K562 (cell line): ENCODE measurements around the gene FASTK. TPM values are rescaled to one million over a fixed set of nuclear protein-coding genes. Genes with fewer than 3 reads are reported as not detected.

Source experiments
- ARID2 ChIP-seq: fragments of 450-650 bp; IDR thresholded peaks from 2 replicates; pipeline ENCODE4 v1.6.1; 2017; ENCODE audit warnings: antibody characterized with exemption, mild to moderate bottlenecking
- BCL6 ChIP-seq: fragments of 250-450 bp; sonication (Bioruptor Pico); IDR thresholded peaks from 2 replicates; pipeline ENCODE4 v1.4.0; 2020
- BRF1 ChIP-seq: IDR thresholded peaks from 3 replicates; pipeline ENCODE4 v1.6.1; 2011; ENCODE audit warnings: borderline replicate concordance, mild to moderate bottlenecking; ENCODE audit not compliant: insufficient read length; ENCODE audit errors: extremely low read depth
- CBX1 ChIP-seq: sonication (generic); IDR thresholded peaks from 2 replicates; pipeline ENCODE4 v1.6.1; 2016; ENCODE audit warnings: antibody characterized with exemption, low read depth, mild to moderate bottlenecking
- CHD2 ChIP-seq: IDR thresholded peaks from 2 replicates; pipeline ENCODE4 v1.6.1; 2011; ENCODE audit warnings: low read depth, low read length
- DIDO1 ChIP-seq: fragments of 450-650 bp; IDR thresholded peaks from 2 replicates; pipeline ENCODE4 v1.6.1; 2016; ENCODE audit warnings: low read depth, missing biosample characterization, missing genetic modification characterization
- ELF2 ChIP-seq: fragments of 250-450 bp; sonication (Bioruptor Pico); IDR thresholded peaks from 2 replicates; pipeline ENCODE4 v1.5.0; 2021; ENCODE audit warnings: mild to moderate bottlenecking
- FOXA3 ChIP-seq, 2 experiments: fragments of 450-650 bp in 1 of 2; sonication (generic) in 1 of 2; formaldehyde crosslinking; IDR thresholded peaks in 1 of 2; conservative IDR thresholded peaks in 1 of 2; 2 replicates each; pipeline versions ENCODE4 v1.4.0 to v1.8.0; 2020 to 2022; ENCODE audit warnings: mild to moderate bottlenecking in 2 of 2, missing genetic modification reagents in 1 of 2
- HDAC6 ChIP-seq: IDR thresholded peaks from 2 replicates; pipeline ENCODE4 v1.6.1; 2012; ENCODE audit warnings: low read depth, mild to moderate bottlenecking, control low read depth, inconsistent platforms, low read length, moderate library complexity
- HOXB6 ChIP-seq: fragments of 250-450 bp; sonication (Bioruptor Pico); IDR thresholded peaks from 2 replicates; pipeline ENCODE4 v1.5.1; 2022; ENCODE audit warnings: mild to moderate bottlenecking, borderline replicate concordance
- KHSRP ChIP-seq: fragments of 450-650 bp; IDR thresholded peaks from 2 replicates; pipeline ENCODE4 v1.6.1; 2017
- L3MBTL2 ChIP-seq: fragments of 450-650 bp; IDR thresholded peaks from 2 replicates; pipeline ENCODE4 v1.6.1; 2016; ENCODE audit warnings: mild to moderate bottlenecking, moderate library complexity
- MECOM ChIP-seq: fragments of 250-450 bp; sonication (Bioruptor Pico); IDR thresholded peaks from 2 replicates; pipeline ENCODE4 v1.8.0; 2022; ENCODE audit warnings: inconsistent platforms
- PTRF ChIP-seq: fragments of 450-650 bp; IDR thresholded peaks from 2 replicates; pipeline ENCODE4 v1.6.1; 2016; ENCODE audit warnings: mild to moderate bottlenecking, missing genetic modification characterization, missing compliant biosample characterization
- RAD51 ChIP-seq: fragments of 450-650 bp; IDR thresholded peaks from 2 replicates; pipeline ENCODE4 v1.7.1; 2016; ENCODE audit warnings: low read depth, mild to moderate bottlenecking, borderline replicate concordance
- RCOR1 ChIP-seq, 2 experiments: IDR thresholded peaks; 2 replicates each; pipeline ENCODE4 v1.6.1; 2012; ENCODE audit warnings: low read depth in 2 of 2, low read length in 2 of 2, borderline replicate concordance in 1 of 2, improper control_type of control experiment in 1 of 2
- SMARCA5 ChIP-seq: fragments of 450-650 bp; IDR thresholded peaks from 2 replicates; pipeline ENCODE4 v1.6.1; 2016
- TCF3 ChIP-seq: sonication (generic); formaldehyde crosslinking; IDR thresholded peaks from 2 replicates; pipeline ENCODE4 v1.4.0; 2020; ENCODE audit warnings: mild to moderate bottlenecking, missing genetic modification reagents
- TRIM24 ChIP-seq, 2 experiments: fragments of 450-650 bp; IDR thresholded peaks; 2 replicates each; pipeline ENCODE4 v1.6.1; 2016
- polyA plus RNA-seq, 8 experiments: library from polyadenylated mRNA; depleted of rRNA in 4 of 8; stranded (reverse) in 5 of 8; unstranded in 3 of 8; fragments of >200 nt; fragmentation: Nextera tagmentation in 2 of 8; fragmentation: Illumina TruSeq in 1 of 8; extraction: Ambion mirVana in 2 of 8; extraction: Trizol in 1 of 8; gene quantifications; 2 replicates each; pipeline versions ENCODE4 v1.2.1 to v1.2.3, GENCODE V29; 2011 to 2014; ENCODE audit warnings: inconsistent platforms in 1 of 8, missing spikeins in 1 of 8
- total RNA-seq, 7 experiments: library from RNA; depleted of rRNA in 6 of 7; stranded (reverse); fragments of >200 nt in 6 of 7; fragmentation: Illumina TruSeq in 2 of 7; extraction: Trizol in 2 of 7; gene quantifications; 2 replicates each; pipeline versions ENCODE4 v1.2.1 to v1.2.3, GENCODE V29; 2011 to 2021; ENCODE audit warnings: low replicate concordance in 1 of 7
- TF ChIP-seq, protein P1 (sequence below), 2 experiments: IDR thresholded peaks; 2 replicates each; pipeline ENCODE4 v1.6.1; 2011; ENCODE audit warnings: borderline replicate concordance in 1 of 2, control low read depth in 1 of 2, low read depth in 1 of 2, low read length in 1 of 2, mild to moderate bottlenecking in 1 of 2, mixed read lengths in 1 of 2, moderate library complexity in 1 of 2; ENCODE audit not compliant: insufficient read depth in 1 of 2, insufficient read length in 1 of 2, poor library complexity in 1 of 2, severe bottlenecking in 1 of 2; ENCODE audit errors: extremely low read depth in 1 of 2
- TF ChIP-seq, protein P2 (sequence below): fragments of 450-650 bp; IDR thresholded peaks from 2 replicates; pipeline ENCODE4 v1.6.1; 2016; ENCODE audit warnings: borderline replicate concordance
- TF ChIP-seq, protein P3 (sequence below): sonication (generic); formaldehyde crosslinking; IDR thresholded peaks from 2 replicates; pipeline ENCODE4 v1.4.0; 2020; ENCODE audit warnings: mild to moderate bottlenecking, missing genetic modification reagents
- TF ChIP-seq, protein P4 (sequence below): IDR thresholded peaks from 2 replicates; pipeline ENCODE4 v1.6.1; 2011; ENCODE audit not compliant: insufficient read length; ENCODE audit errors: extremely low read depth

FASTK gene
- total and polyA plus RNA-seq, 9 of the 15 experiments (the other 6 are each of a cell fraction or from before 2014, with no cell fraction given), result 0.51 to 150 (median 48.2) TPM

DNA sequence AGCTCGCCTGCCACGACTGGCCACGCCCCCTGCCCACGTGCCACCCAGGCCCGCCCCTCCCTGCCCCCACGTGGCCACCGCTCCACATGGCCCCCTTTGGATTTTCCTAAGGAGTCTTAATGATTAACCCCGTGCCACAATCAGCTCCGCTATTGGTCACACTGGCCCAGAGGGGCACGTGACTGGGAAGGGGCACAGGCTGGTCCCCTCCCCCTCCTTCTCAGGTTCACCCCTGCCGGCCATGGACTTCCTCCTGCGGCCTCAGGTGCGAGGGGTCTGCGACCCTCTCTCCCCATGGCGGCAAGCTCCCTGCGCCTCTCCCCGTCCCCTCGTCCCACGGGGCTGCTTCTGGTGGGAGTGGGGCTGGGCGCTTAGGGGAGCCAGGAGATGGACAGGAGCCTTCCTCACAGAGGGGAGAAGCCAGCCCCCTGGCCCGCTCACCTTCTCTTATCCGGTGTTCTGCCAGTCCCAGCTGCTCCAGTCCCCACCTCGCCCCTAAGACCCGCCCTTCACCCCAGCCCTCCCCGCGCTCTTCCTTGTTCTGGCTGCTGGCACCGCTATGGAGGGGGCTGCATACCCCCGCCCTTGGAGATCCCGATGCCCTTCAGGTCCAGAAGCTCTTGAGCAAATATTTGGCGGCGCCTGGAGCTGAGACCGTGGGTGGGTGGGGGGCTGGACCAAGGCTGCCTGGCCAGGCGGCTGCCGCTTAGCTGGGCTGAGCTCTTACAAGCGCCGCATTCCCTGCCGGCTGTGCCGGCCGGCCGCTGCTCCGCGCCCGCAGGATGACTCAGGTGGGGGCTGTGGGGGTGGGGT, 18.0 kb downstream of the FASTK start (continued):
- TF ChIP-seq, protein P1, sequence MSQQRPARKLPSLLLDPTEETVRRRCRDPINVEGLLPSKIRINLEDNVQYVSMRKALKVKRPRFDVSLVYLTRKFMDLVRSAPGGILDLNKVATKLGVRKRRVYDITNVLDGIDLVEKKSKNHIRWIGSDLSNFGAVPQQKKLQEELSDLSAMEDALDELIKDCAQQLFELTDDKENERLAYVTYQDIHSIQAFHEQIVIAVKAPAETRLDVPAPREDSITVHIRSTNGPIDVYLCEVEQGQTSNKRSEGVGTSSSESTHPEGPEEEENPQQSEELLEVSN (IDR thresholded peaks at IDR 0.05; ENCODE audit: borderline replicate concordance in 1 of 2, extremely low read depth in 1 of 2, insufficient read depth in 1 of 2, insufficient read length in 1 of 2, low read depth in 1 of 2, low read length in 1 of 2, poor library complexity in 1 of 2, severe bottlenecking in 1 of 2), result peak in 1 of 2 experiments; percentile 88
- TF ChIP-seq HDAC6 (no peak), RCOR1 (IDR thresholded peaks at IDR 0.05; ENCODE audit: borderline replicate concordance in 1 of 2, low read depth in 2 of 2, low read length in 2 of 2) (0 out of 4 replicates have a peak, but pooled peaks of 1 of the 2 experiments have one; percentile 1), CHD2 (0 out of 2 replicates have a peak, but pooled peaks have one; percentile 27), HOXB6 (CRISPR knock-in tag) (no peak), BRF1 (no peak), CBX1 (peak; percentile 1; the same call in 1 of the 2 replicates), PTRF (no peak), ARID2 (no peak), L3MBTL2 (peak; percentile 61; the same call in 1 of the 2 replicates), ELF2 (peak; percentile 49; the same call in 1 of the 2 replicates), MECOM (no peak), TRIM24 (IDR thresholded peaks at IDR 0.05) (0 out of 4 replicates have a peak, but pooled peaks of 1 of the 2 experiments have one; percentile 8), BCL6 (no peak), FOXA3 (CRISPR knock-in tag; conservative IDR thresholded peaks at IDR 0.05 in 1 of 2, IDR thresholded peaks at IDR 0.05 in 1 of 2) (no peak), RAD51 (peak; percentile 95), SMARCA5 (peak; percentile 20; the same call in 1 of the 2 replicates), DIDO1 (tag) (no peak), TCF3 (CRISPR knock-in tag) (no peak), KHSRP (no peak)
- TF ChIP-seq, protein P2, sequence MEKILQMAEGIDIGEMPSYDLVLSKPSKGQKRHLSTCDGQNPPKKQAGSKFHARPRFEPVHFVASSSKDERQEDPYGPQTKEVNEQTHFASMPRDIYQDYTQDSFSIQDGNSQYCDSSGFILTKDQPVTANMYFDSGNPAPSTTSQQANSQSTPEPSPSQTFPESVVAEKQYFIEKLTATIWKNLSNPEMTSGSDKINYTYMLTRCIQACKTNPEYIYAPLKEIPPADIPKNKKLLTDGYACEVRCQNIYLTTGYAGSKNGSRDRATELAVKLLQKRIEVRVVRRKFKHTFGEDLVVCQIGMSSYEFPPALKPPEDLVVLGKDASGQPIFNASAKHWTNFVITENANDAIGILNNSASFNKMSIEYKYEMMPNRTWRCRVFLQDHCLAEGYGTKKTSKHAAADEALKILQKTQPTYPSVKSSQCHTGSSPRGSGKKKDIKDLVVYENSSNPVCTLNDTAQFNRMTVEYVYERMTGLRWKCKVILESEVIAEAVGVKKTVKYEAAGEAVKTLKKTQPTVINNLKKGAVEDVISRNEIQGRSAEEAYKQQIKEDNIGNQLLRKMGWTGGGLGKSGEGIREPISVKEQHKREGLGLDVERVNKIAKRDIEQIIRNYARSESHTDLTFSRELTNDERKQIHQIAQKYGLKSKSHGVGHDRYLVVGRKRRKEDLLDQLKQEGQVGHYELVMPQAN, result peak; percentile 99
- TF ChIP-seq, protein P3, sequence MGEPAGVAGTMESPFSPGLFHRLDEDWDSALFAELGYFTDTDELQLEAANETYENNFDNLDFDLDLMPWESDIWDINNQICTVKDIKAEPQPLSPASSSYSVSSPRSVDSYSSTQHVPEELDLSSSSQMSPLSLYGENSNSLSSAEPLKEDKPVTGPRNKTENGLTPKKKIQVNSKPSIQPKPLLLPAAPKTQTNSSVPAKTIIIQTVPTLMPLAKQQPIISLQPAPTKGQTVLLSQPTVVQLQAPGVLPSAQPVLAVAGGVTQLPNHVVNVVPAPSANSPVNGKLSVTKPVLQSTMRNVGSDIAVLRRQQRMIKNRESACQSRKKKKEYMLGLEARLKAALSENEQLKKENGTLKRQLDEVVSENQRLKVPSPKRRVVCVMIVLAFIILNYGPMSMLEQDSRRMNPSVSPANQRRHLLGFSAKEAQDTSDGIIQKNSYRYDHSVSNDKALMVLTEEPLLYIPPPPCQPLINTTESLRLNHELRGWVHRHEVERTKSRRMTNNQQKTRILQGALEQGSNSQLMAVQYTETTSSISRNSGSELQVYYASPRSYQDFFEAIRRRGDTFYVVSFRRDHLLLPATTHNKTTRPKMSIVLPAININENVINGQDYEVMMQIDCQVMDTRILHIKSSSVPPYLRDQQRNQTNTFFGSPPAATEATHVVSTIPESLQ (CRISPR knock-in tag), result peak; percentile 91
- TF ChIP-seq, protein P4, sequence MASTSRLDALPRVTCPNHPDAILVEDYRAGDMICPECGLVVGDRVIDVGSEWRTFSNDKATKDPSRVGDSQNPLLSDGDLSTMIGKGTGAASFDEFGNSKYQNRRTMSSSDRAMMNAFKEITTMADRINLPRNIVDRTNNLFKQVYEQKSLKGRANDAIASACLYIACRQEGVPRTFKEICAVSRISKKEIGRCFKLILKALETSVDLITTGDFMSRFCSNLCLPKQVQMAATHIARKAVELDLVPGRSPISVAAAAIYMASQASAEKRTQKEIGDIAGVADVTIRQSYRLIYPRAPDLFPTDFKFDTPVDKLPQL, result no peak
